ENCODE data around the gene FGFR4. TPM values are rescaled to one million over a fixed set of nuclear protein-coding genes. Genes with fewer than 3 reads are reported as not detected.

Gene FGFR4
- total and polyA plus RNA-seq, 7 donors, result 1.6 to 6.5 (median 3.5) TPM

DNA sequence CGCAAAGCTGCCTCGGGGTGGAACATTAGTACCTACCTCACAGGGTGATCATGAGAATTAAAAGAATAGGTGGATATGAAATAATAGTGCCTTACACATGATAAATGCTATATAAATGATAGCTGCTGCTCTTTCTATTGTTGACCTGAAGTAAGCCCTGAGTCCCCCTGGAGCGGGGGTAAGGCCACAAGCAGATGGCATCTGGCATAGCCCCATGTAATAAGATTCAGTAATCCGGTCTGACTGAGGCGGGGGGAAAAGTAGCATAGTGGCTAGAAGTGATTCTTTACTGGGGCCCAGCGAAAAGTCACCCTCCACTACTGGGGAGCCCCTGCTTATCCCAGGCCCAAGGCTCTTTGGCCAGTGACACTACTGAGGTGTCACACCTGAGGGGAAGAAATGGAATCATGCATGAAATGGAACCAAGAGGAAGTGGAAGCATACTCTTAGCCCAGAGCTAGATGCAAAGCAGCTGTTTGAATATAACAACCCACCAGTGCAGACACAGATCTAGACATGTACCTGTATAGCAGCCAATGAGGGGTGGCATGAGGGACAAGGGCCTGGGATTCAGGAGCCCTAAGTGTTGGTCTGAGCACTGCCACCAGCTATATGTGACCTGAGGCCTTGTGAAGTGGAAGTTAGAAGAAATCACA lies 16.1 kb upstream of the FGFR4 start:
- peak in 1 of 4 donors; percentile 9 for ATAC-seq
- H3K36me3 ChIP-seq (ENCODE audit: insufficient read depth in 1 of 2, low read depth in 1 of 2), result peaks cover 4 to 14% of the 10 kb centered on the region in 2 donors
- no peak overlapping the region for H3K27ac ChIP-seq
- no peaks in the 10 kb centered on the region for H3K9me3 ChIP-seq
- intact Hi-C loops (cut with DNase I), result no loop called here
- TF ChIP-seq, protein P1, sequence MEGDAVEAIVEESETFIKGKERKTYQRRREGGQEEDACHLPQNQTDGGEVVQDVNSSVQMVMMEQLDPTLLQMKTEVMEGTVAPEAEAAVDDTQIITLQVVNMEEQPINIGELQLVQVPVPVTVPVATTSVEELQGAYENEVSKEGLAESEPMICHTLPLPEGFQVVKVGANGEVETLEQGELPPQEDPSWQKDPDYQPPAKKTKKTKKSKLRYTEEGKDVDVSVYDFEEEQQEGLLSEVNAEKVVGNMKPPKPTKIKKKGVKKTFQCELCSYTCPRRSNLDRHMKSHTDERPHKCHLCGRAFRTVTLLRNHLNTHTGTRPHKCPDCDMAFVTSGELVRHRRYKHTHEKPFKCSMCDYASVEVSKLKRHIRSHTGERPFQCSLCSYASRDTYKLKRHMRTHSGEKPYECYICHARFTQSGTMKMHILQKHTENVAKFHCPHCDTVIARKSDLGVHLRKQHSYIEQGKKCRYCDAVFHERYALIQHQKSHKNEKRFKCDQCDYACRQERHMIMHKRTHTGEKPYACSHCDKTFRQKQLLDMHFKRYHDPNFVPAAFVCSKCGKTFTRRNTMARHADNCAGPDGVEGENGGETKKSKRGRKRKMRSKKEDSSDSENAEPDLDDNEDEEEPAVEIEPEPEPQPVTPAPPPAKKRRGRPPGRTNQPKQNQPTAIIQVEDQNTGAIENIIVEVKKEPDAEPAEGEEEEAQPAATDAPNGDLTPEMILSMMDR (IDR thresholded peaks at IDR 0.05), result no peak
- H3K27me3 ChIP-seq (ENCODE audit: insufficient read depth in 3 of 3, low read length in 2 of 3), result no peaks in the 10 kb centered on the region
- H3K4me3 ChIP-seq, result no peak overlapping the region
- 83 to 93% (median 88%) methylated on average over 6 of the region's 6 CpGs for WGBS, 3 donors
- no peak for DNase-seq
- H3K4me1 ChIP-seq, result peaks cover 2% of the 10 kb centered on the region

DNA sequence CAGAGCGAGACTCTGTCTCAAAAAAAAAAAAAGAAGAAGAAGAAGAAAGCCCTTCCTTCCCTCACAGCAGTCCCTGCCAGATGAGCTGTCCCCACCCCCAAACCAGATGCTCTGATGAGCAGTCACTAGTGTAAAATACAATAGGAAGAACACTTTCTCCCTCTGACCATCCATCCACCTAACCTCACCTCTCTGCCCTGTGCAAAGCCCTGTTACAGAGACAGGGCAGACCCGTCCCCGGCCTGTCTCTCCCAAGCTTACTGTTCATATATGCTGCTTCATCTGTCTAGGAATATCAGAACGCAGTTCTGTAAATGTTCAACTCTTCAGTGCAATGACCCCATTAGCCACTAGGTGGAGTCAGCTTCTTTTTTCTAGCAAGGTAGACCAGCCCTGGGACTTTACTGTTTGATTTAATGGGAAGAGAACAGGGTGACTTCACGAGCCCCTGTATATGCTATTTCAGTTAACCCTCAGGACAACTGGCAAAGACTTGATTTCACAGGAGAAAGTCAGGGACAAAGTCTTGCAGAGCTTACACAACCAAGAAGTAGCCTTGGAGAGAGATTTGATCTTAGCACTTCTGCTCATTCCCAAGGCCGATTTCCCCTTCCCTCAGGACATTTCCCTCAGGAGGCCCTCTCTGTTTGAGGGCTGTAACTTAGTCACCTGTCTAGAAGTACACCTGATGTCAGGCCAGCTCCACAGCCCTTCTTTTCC lies 14.9 kb upstream of the FGFR4 start:
- ATAC-seq (peak; percentile 77 to 86 (median 80)), DNase-seq (no peak)
- Histone ChIP-seq H3K9me3 (no peaks in the 10 kb centered on the region), H3K4me3 (no peak overlapping the region), H3K27me3 (ENCODE audit: insufficient read depth in 3 of 3, low read length in 2 of 3) (no peaks in the 10 kb centered on the region), H3K4me1 (peaks cover 2% of the 10 kb centered on the region), H3K36me3 (ENCODE audit: insufficient read depth in 1 of 2, low read depth in 1 of 2) (peaks cover 0 to 7% of the 10 kb centered on the region in 2 donors), H3K27ac (no peak overlapping the region)
- TF ChIP-seq, protein P1 (IDR thresholded peaks at IDR 0.05), result peak; percentile 86
- 18 to 23% (median 20%) methylated on average over 5 to 6 of the region's 6 CpGs for WGBS, 3 donors
- intact Hi-C loops (cut with DNase I), result loop anchor here in 1 of 2 donors (2.0 kb wide), 1 partner anchor 41 kb away; no protein-coding TSS in a partner anchor

DNA sequence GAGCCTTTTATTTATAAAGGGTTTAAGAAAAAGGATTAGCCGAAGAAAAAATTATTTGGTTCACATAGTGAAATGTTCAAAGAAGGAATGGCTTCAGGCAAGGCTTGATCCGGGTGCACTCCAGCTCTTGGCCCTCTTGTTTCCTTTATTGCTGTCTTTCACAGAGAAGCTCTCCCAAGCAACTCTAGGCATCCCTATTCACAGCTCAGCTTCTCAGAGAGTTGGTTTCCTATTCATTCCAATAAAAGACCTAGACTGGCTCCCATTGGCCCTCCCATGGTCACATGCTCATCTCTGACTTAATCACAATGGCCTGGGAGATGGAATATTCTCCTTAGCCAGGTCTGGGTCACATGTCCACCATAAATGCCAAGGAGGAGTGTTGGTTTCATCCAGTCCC lies 9.4 kb upstream of the FGFR4 start:
- H3K4me1 ChIP-seq, result no peaks in the 10 kb centered on the region
- DNase-seq, result no peak
- intact Hi-C loops (cut with DNase I), result no loop called here
- H3K27ac ChIP-seq, result no peak overlapping the region
- no peaks in the 10 kb centered on the region for H3K36me3 ChIP-seq (ENCODE audit: insufficient read depth in 1 of 2, low read depth in 1 of 2)
- no peak for ATAC-seq
- H3K9me3 ChIP-seq, result no peaks in the 10 kb centered on the region
- H3K27me3 ChIP-seq (ENCODE audit: insufficient read depth in 3 of 3, low read length in 2 of 3), result peaks cover 0 to 6% (median 0%) of the 10 kb centered on the region in 3 donors
- no peak overlapping the region for H3K4me3 ChIP-seq
- WGBS, 3 donors, result 94% methylated on average over 2 of the region's 2 CpGs
- TF ChIP-seq, protein P1 (IDR thresholded peaks at IDR 0.05), result no peak

DNA sequence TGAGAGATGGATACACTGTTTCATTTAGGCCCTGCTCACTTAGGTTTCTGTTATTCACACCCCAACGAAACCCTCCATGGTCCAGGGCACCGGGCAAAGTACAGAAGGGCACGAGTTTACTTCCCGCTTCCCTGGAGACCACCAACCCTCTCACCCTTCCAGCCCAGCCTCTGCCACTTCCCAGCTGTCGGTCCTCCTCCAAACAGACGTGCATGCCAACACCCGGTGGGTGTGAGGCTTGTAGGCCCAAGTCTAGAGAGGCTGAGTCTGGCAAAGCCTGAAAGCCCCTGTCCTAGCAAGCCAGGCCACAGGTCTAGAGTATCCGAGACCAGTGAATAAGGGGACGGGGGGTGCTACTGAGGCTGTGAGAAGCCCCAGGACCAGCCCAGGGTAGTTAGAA lies 7.1 kb upstream of the FGFR4 start:
- WGBS, 3 donors, result 55 to 60% (median 56%) methylated on average over 9 of the region's 9 CpGs

More for the DNA sequence above, 7.1 kb upstream of the FGFR4 start:
- no peaks in the 10 kb centered on the region for H3K9me3 ChIP-seq
- DNase-seq (peak in 1 of 2 donors; percentile 8), ATAC-seq (no peak)
- H3K4me1 ChIP-seq, result no peaks in the 10 kb centered on the region
- no peak overlapping the region for H3K4me3 ChIP-seq
- H3K27me3 ChIP-seq (ENCODE audit: insufficient read depth in 3 of 3, low read length in 2 of 3), result peaks cover 0 to 20% (median 0%) of the 10 kb centered on the region in 3 donors
- TF ChIP-seq, protein P1 (IDR thresholded peaks at IDR 0.05), result no peak
- H3K36me3 ChIP-seq (ENCODE audit: insufficient read depth in 1 of 2, low read depth in 1 of 2), result no peaks in the 10 kb centered on the region
- intact Hi-C loops (cut with DNase I), result no loop called here
- H3K27ac ChIP-seq, result no peak overlapping the region

All from psoas muscle (tissue), 8 donors.